HEK293 (cell line): ENCODE results near the gene RBP4.

ENCODE experiments used
- CTCF ChIA-PET: fragments of 350-600 bp; formaldehyde crosslinking; extraction: SDS; loops from one replicate; lab custom pipeline; 2021; ENCODE audit warnings: antibody characterized with exemption; lab: Yijun Ruan, JAX
- POLR2A ChIA-PET: fragments of 300-600 bp; formaldehyde crosslinking; extraction: SDS; loops from one replicate; lab custom pipeline; 2020; ENCODE audit warnings: antibody characterized with exemption, inconsistent platforms; lab: Yijun Ruan, JAX
- H3K27ac ChIP-seq: fragments of 200-500 bp; sonication (Bioruptor generic); 2 replicates; pipeline ENCODE4 v1.5.1; 2014; ENCODE audit warnings: low read depth, low read length, control low read depth, inconsistent platforms; ENCODE audit errors: extremely low read depth
- H3K36me3 ChIP-seq, 2 experiments: fragments of 200-500 bp in 1 of 2; sonication (Bioruptor generic) in 1 of 2; 1 replicate in 1 of 2; 2 replicates in 1 of 2; pipeline ENCODE4 v1.5.1; 2014 to 2017; ENCODE audit warnings: inconsistent platforms in 2 of 2, low read length in 2 of 2; ENCODE audit not compliant: control insufficient read depth in 2 of 2, insufficient read depth in 1 of 2
- H3K4me1 ChIP-seq: fragments of 200-500 bp; sonication (Bioruptor generic); 2 replicates; pipeline ENCODE4 v1.5.1; 2014; ENCODE audit warnings: mild to moderate bottlenecking, low read length, inconsistent platforms; ENCODE audit not compliant: control insufficient read depth, insufficient read depth
- H3K4me3 ChIP-seq: 2 replicates; pipeline ENCODE4 v1.5.1; 2011; ENCODE audit warnings: low read depth, mild to moderate bottlenecking, control low read depth, low read length, moderate library complexity
- H3K9me3 ChIP-seq: fragments of 200-500 bp; sonication (Bioruptor generic); 2 replicates; pipeline ENCODE4 v1.5.1; 2014; ENCODE audit warnings: low read depth, low read length, inconsistent platforms; ENCODE audit not compliant: control insufficient read depth, insufficient read depth
- GLIS1 ChIP-seq: fragments of 450-650 bp; formaldehyde crosslinking; IDR thresholded peaks from 2 replicates; pipeline ENCODE4 v1.5.1; 2016; ENCODE audit warnings: missing biosample characterization, missing genetic modification characterization
- KLF16 ChIP-seq: fragments of 450-650 bp; formaldehyde crosslinking; IDR thresholded peaks from 2 replicates; pipeline ENCODE4 v1.5.1; 2017; ENCODE audit warnings: missing biosample characterization, missing genetic modification characterization
- SCRT2 ChIP-seq: fragments of 450-650 bp; formaldehyde crosslinking; IDR thresholded peaks from 2 replicates; pipeline ENCODE4 v1.5.1; 2016; ENCODE audit warnings: missing biosample characterization, missing genetic modification characterization
- SETDB1 ChIP-seq: IDR thresholded peaks from one replicate; pipeline ENCODE4 v1.6.1; 2017; ENCODE audit warnings: mild to moderate bottlenecking, low read length, moderate library complexity, mixed read lengths; ENCODE audit not compliant: insufficient read length
- SP3 ChIP-seq: fragments of 450-650 bp; formaldehyde crosslinking; IDR thresholded peaks from 2 replicates; pipeline ENCODE4 v1.5.1; 2016; ENCODE audit warnings: missing biosample characterization, missing genetic modification characterization
- ZNF155 ChIP-seq: fragments of 450-650 bp; formaldehyde crosslinking; IDR thresholded peaks from 2 replicates; pipeline ENCODE4 v1.5.1; 2016; ENCODE audit warnings: missing biosample characterization, missing genetic modification characterization
- ZNF211 ChIP-seq: fragments of 450-650 bp; formaldehyde crosslinking; IDR thresholded peaks from 2 replicates; pipeline ENCODE4 v1.5.1; 2016; ENCODE audit warnings: low read depth, missing biosample characterization, missing genetic modification characterization
- ZNF341 ChIP-seq: fragments of 450-650 bp; formaldehyde crosslinking; IDR thresholded peaks from 2 replicates; pipeline ENCODE4; 2016; ENCODE audit warnings: low read depth, missing biosample characterization, missing genetic modification characterization
- ZNF585B ChIP-seq: fragments of 450-650 bp; formaldehyde crosslinking; IDR thresholded peaks from 2 replicates; pipeline ENCODE4 v1.5.1; 2016; ENCODE audit warnings: missing biosample characterization, missing genetic modification characterization
- TF ChIP-seq, protein P1 (sequence below): fragments of 450-650 bp; formaldehyde crosslinking; IDR thresholded peaks from 2 replicates; pipeline ENCODE4 v1.5.1; 2016; ENCODE audit warnings: missing biosample characterization, missing genetic modification characterization
- TF ChIP-seq, protein P2 (sequence below): fragments of 450-650 bp; IDR thresholded peaks from 2 replicates; pipeline ENCODE4 v1.5.1; 2018; ENCODE audit warnings: missing biosample characterization, mild to moderate bottlenecking, missing genetic modification characterization
- TF ChIP-seq, protein P3 (sequence below): fragments of 450-650 bp; formaldehyde crosslinking; IDR thresholded peaks from 2 replicates; pipeline ENCODE4 v1.5.1; 2016; ENCODE audit warnings: missing biosample characterization, missing genetic modification characterization
- TF ChIP-seq, protein P4 (sequence below): fragments of 450-650 bp; formaldehyde crosslinking; IDR thresholded peaks from 2 replicates; pipeline ENCODE4 v1.5.1; 2016; ENCODE audit warnings: missing biosample characterization, missing genetic modification characterization

The RBP4 gene

DNA sequence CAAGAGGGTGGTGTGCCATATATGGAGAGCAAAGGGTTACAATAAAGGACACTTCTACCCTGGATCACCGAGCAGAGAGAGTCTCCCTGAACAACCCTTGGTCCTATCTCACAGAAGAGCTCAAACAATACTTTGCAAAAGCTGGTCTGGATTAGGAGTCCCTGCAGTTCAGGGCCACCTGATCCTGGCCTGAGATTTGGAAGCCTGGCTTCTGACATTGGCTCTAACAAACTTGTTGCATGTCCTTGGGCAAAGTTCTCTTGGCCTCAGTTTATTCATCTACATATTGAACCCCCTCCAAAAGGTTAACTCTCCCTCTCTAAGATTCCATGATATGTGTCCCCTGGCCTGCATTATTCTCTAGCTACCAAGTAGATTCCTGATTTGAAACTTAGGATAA lies 1.7 kb downstream of the RBP4 start:
- H3K4me1 ChIP-seq = no peaks in the 10 kb centered on the region
- 0 out of 2 replicates have a peak, but pooled peaks have one; percentile 32 for TF ChIP-seq SCRT2
- TF ChIP-seq, protein P1, sequence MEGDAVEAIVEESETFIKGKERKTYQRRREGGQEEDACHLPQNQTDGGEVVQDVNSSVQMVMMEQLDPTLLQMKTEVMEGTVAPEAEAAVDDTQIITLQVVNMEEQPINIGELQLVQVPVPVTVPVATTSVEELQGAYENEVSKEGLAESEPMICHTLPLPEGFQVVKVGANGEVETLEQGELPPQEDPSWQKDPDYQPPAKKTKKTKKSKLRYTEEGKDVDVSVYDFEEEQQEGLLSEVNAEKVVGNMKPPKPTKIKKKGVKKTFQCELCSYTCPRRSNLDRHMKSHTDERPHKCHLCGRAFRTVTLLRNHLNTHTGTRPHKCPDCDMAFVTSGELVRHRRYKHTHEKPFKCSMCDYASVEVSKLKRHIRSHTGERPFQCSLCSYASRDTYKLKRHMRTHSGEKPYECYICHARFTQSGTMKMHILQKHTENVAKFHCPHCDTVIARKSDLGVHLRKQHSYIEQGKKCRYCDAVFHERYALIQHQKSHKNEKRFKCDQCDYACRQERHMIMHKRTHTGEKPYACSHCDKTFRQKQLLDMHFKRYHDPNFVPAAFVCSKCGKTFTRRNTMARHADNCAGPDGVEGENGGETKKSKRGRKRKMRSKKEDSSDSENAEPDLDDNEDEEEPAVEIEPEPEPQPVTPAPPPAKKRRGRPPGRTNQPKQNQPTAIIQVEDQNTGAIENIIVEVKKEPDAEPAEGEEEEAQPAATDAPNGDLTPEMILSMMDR (tag by site-specific recombination) = no peak
- TF ChIP-seq, all 188 proteins: peak for 1
- ChIA-PET CTCF (interaction anchor here (0.6 to 1.4 kb wide), 3 partner anchors 57 to 1020 kb away, joined by 3 to 4 read pairs (median 3); no protein-coding TSS in a partner anchor), POLR2A (no interaction called here)
- no peak overlapping the region for H3K4me3 ChIP-seq
- H3K9me3 ChIP-seq = no peaks in the 10 kb centered on the region
- no peaks in the 10 kb centered on the region for H3K36me3 ChIP-seq
- H3K27ac ChIP-seq = no peak overlapping the region

DNA sequence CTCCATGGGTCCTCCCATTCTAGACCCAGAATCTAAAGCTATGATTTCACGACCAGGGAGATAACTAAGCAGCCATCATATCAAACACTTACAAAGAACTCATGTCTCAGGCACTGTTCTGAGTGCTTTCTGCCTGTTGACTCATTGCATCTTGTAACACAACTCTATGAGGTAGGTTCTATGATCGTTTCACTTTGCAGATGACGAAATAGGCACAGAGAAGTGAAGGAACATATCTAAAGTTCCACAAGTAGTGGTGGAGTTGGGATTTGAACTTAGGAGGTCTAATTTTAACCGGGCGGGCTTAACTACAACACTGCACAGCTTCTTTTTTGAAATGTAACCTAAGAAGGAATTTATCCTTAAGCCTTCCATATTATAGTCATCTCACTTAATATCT lies 2.9 kb downstream of the RBP4 start:
- Histone ChIP-seq H3K4me1 (no peaks in the 10 kb centered on the region), H3K9me3 (no peaks in the 10 kb centered on the region), H3K36me3 (no peaks in the 10 kb centered on the region), H3K27ac (no peak overlapping the region), H3K4me3 (no peak overlapping the region)
- ChIA-PET CTCF (interaction anchor here (1.4 kb wide), 1 partner anchor 82 kb away, joined by 3 read pairs; no protein-coding TSS in a partner anchor), POLR2A (no interaction called here)
- no peak for TF ChIP-seq SP3
- peak; percentile 24; the same call in 1 of the 2 replicates for TF ChIP-seq SCRT2

DNA sequence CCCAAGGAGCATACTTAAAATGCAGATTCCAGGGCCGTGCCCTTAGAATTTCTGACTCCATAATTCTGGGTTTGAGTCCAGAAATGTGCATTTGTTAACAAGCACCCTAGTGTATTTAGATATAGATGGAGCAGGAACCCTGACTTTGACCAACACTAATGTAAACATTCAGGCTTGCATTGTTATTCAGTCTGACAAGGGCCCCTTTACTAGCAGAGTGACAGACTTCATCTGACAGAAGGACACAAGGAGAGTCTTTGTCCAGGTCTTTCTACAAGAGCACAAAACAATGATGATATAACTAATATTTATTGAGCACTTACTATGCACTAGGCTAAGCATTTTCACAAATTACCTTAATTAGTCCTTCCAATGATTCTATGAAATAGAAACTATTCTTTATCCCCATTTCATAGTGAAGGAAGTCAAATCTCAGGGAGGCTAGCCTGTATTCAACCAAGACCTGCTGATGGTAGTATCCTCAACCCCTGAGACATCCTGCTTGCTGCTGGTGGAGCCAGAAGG lies 3.9 kb downstream of the RBP4 start:
- H3K9me3 ChIP-seq = no peaks in the 10 kb centered on the region
- POLR2A ChIA-PET = no interaction called here
- no peak overlapping the region for H3K27ac ChIP-seq
- CTCF ChIA-PET = interaction anchor here (0.7 kb wide), 1 partner anchor 40 kb away, joined by 3 read pairs; no protein-coding TSS in a partner anchor
- no peaks in the 10 kb centered on the region for H3K36me3 ChIP-seq
- TF ChIP-seq, protein P2, sequence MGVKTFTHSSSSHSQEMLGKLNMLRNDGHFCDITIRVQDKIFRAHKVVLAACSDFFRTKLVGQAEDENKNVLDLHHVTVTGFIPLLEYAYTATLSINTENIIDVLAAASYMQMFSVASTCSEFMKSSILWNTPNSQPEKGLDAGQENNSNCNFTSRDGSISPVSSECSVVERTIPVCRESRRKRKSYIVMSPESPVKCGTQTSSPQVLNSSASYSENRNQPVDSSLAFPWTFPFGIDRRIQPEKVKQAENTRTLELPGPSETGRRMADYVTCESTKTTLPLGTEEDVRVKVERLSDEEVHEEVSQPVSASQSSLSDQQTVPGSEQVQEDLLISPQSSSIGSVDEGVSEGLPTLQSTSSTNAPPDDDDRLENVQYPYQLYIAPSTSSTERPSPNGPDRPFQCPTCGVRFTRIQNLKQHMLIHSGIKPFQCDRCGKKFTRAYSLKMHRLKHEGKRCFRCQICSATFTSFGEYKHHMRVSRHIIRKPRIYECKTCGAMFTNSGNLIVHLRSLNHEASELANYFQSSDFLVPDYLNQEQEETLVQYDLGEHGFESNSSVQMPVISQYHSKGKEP (tag by site-specific recombination) = no peak
- TF ChIP-seq ZNF341 (tag by site-specific recombination) (no peak), ZNF585B (tag by site-specific recombination) (no peak), ZNF155 (tag by site-specific recombination) (no peak), SETDB1 (no peak), KLF16 (tag by site-specific recombination) (no peak), GLIS1 (tag by site-specific recombination) (no peak), ZNF211 (no peak)
- TF ChIP-seq, protein P3, sequence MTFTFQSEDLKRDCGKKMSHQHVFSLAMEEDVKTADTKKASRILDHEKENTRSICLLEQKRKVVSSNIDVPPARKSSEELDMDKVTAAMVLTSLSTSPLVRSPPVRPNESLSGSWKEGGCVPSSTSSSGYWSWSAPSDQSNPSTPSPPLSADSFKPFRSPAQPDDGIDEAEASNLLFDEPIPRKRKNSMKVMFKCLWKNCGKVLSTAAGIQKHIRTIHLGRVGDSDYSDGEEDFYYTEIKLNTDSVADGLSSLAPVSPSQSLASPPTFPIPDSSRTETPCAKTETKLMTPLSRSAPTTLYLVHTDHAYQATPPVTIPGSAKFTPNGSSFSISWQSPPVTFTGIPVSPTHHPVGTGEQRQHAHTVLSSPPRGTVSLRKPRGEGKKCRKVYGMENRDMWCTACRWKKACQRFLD (tag by site-specific recombination) = no peak
- TF ChIP-seq, protein P4, sequence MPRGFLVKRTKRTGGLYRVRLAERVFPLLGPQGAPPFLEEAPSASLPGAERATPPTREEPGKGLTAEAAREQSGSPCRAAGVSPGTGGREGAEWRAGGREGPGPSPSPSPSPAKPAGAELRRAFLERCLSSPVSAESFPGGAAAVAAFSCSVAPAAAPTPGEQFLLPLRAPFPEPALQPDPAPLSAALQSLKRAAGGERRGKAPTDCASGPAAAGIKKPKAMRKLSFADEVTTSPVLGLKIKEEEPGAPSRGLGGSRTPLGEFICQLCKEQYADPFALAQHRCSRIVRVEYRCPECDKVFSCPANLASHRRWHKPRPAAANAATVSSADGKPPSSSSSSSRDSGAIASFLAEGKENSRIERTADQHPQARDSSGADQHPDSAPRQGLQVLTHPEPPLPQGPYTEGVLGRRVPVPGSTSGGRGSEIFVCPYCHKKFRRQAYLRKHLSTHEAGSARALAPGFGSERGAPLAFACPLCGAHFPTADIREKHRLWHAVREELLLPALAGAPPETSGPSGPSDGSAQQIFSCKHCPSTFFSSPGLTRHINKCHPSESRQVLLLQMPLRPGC = no peak
- no peak overlapping the region for H3K4me3 ChIP-seq
- no peaks in the 10 kb centered on the region for H3K4me1 ChIP-seq
